Head of caudate nucleus (tissue), 42 donors: ENCODE data around the gene B3GAT3.

ENCODE experiments used
- DNase-seq, 42 donors: peaks; one replicate each; pipeline versions ENCODE4 v3.0.0 to v3.0.0-alpha.2; 2020 to 2021; ENCODE audit warnings: mixed read lengths in 7 of 42
- intact Hi-C: fragments of 100-400 bp; cut with DNase I; formaldehyde crosslinking; loops from one replicate; pipeline ENCODE4 v1.15.0; 2022

B3GAT3 gene

DNA sequence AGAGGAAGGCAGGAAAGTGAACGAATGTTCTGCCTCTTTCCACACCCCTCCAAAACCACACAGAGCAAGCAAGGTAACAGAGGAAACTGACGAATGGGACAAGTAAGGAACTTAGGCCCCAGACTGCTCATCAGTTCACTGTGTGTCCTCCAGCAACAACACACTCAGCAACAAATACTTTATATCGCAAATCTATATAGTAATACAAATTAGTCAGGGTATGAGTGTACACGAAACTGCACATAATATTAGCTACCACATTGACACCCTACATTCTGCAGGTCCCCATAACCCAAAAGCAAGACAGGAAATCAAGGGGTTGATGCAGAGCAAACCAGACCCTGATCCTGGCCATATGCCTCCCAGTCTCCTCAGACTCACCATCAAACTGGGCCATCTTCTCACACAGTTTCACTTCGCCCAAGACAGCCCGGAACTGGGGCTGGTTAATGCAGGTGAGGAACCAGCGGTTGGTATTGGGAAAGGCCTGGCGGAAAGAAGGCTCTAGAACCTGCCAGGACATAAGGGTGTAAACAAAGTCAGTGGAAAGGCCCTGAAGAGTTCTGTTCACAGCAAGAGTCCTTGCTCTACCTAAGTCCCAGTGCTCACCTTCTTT is 54.7 kb downstream of the B3GAT3 start:
- intact Hi-C loops = no loop called here
- DNase-seq = no peak

GRCh38 chr11:62566247-62566646 is 55.5 kb downstream of the B3GAT3 start:
- DNase-seq = no peak
- intact Hi-C loops = no loop called here
